T-helper 2 cell treated with Interferon-gamma antibody and Interleukin-4, amounts not matched to agents 100 ng/mL and 5 ng/mL, for 36 hours (primary cell): ENCODE results near the gene CST8. TPM values are rescaled to one million over a fixed set of nuclear protein-coding genes. Genes with fewer than 3 reads are reported as not detected.
"Not testable (repeated sequence)": the region's sequence is repeated elsewhere in the genome, so short reads cannot be mapped to it uniquely, and the experiment has no call there.

Experiments
- intact Hi-C: fragments of 100-400 bp; cut with micrococcal nuclease; formaldehyde crosslinking; loops from one replicate; pipeline ENCODE4 v1.15.1; 2023
- total RNA-seq: library from RNA; stranded (reverse); gene quantifications from 2 replicates; pipeline ENCODE4 v1.2.3, GENCODE V29; 2022

Gene CST8, protein sequence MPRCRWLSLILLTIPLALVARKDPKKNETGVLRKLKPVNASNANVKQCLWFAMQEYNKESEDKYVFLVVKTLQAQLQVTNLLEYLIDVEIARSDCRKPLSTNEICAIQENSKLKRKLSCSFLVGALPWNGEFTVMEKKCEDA
- not detected in 2 replicates for total RNA-seq

DNA sequence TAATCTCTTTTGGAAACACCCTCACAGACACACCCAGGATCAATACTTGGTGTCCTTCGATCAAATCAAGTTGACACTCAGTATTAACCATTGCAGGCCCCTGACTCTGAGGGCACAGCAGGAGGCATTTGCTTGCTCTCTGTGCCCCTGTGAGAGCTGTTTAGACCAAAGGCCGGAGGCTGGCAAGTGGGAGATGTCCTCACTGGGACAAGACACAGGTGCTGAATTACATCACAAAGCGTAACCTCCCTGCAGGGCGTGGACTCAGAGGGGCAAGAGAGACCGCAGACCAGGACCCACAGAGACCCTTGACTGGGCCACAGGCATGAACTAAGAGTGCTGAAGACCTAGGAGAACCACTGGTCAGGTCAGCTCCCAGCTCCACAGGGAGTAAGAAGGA is at the start of gene CST8:
Gene CST8 (plus strand): TSS at position 301 of the 400 bp plus-strand sequence. CDS start 551 bp downstream, outside the sequence.
- intact Hi-C loops: no loop called here

DNA sequence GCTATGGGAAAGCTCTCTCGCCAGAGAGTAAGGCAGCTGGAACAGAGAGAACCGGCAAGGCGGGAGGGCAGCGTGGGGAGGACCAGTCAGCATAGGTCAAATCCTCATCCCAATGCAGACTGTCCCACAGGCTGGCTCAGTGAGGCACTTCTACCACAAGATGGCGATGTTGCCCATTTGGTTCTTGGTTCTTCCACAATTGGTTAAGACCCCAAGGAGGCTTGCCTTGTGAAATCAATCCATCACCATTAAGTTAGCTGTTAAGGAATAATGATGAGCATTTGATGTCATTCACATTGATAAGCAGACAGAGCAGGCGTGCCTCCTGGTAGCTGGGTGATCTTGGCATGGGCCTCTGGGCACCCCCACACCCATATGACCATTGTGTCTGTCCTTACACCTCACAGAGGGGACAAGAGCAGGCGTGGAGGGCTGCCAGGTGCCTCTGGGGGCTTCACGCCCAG is 49.0 kb upstream of the CST8 start:
- intact Hi-C loops: loop anchor here (1.0 kb wide), 1 partner anchor 164 kb away; no protein-coding TSS in a partner anchor

DNA sequence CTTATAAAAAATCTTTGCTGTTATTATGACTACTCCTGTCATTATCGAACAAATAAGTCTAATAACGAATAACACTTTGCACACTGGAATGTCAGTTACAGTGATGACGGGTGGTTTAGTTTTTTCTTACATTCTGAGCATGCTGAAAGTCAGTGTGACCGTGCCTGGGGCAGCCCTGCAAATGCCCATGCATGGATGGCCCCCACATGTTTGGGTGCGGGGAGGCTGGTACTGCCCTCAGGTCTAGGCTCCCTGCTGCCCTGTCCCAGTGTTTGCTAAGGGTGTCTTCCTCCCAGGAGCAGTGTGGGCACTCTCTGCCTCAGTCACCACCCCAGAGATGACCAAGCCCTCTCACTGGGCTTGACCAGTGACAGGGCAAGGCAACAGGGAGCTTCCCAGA is 48.5 kb upstream of the CST8 start:
- intact Hi-C loops: no loop called here

DNA sequence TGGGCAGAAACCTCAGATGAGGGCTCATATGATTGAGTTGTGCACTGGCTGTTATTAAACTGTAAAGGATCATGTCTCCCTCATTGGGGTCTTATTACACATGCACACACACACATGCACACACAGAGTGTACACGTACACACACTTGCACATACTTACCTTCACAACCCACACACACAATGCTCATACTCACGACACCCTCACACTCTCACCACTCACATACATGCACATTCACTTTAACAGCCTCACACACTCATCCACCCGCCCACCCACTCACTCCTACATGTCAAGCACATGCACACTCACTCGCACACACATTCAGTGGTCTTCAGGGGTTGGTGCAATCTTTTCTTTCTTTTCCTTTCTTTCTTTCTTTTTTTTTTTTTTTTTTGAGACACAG is 46.1 kb upstream of the CST8 start:
- intact Hi-C loops: no loop called here

DNA sequence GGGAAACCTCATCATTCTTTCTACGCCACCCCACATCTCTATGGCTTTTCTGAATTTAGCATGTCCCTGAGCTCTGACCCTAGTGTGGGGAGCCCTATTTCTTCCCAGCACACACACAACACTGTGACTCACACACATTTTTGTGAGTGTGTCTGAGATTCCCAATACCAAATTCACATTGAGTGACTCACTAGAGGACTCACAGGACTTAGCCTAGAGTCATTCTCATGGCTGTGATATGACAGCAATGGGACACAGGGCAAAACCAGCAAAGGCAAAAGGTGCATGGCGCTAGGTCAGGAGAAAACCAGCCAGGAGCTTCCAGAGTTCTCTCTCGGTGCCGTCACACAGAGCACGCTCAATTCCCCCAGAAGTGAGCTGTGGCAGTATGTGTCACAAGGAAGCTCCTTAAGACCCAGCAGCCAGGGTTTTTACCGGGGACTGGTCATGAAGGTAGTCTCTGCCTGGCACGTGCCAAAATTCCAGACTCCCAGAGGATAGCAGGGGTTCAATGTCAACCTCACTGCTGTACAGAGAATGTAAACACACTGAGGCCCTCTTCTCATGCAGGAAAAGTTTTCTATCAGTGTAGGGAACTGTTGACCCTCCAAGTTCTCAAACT is 45.2 kb upstream of the CST8 start:
- intact Hi-C loops: no loop called here

DNA sequence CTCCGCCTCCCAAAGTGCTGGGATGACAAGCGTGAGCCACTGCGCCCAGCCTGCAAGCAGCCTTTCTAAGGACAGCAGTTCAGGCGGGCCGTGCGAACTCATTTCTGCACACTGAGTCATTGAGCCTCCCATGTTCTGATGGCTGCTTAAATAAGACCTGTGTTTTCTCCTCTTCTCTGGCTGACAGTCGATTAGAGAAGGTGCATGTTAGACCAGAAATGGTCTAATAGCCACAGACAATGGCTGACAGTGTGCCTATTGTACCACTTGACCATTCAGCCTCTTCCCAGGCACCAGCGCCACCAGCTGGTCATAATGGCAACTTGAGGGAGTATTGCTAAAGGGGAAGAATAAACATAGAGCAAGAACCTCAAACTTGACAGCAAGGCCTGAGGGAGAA is 44.4 kb upstream of the CST8 start:
- intact Hi-C loops: no loop called here

DNA sequence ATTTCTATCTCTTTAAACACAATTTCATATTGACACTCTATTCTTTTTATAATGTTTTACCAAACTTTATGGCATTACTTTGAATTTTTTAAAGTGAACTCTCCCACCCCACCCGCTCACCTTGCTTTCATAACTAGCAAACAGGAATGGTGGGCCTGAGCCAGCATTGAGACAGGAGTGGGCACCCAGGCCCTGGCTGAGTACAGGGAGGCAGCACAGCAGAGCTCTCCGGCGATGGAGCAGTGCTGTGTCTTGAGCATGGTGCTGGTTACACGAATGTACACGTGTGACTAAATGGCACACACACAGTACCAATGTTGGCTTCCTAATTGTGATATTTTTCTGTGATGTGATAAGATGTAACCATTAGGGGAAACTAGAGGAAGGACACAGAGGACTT is 42.8 kb upstream of the CST8 start:
- intact Hi-C loops: no loop called here

DNA sequence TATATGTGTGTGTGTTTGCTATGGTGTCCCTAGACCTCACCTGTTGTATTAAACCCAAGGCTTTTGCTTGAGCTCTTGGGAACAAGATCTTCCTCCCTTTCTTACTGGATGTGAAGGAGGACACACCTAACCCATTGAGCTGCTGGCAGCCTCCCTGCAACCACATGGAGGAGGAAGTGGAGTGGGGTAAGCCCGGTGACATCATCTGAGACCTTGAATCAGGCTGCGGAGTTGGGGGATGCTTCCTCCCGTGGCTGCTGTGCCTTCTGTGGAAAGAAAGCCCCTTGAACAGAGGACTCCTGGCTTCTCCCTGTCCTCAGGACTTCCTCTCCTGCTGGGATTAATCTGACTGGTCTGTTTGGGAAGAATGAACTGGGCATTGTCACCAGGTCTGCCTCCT is 41.5 kb upstream of the CST8 start:
- intact Hi-C loops: no loop called here

DNA sequence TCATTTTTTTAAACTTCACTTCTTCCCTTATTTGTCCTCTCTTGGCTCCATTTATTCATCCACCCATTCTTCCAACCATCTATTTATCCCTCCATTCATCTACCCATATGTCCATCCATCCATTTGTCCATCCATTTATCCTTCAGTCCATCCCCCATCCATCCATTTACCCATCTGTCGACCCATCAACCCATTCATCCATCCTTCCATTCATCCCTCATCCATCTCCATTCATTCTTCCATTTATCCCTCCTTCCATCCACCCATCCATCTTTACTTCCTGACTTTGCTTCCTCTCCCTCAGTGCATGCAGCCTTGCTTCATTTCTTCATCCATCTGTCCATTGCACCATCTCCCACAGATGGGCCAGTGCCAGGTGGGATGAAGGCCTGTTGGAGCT is 40.0 kb upstream of the CST8 start:
- intact Hi-C loops: no loop called here

DNA sequence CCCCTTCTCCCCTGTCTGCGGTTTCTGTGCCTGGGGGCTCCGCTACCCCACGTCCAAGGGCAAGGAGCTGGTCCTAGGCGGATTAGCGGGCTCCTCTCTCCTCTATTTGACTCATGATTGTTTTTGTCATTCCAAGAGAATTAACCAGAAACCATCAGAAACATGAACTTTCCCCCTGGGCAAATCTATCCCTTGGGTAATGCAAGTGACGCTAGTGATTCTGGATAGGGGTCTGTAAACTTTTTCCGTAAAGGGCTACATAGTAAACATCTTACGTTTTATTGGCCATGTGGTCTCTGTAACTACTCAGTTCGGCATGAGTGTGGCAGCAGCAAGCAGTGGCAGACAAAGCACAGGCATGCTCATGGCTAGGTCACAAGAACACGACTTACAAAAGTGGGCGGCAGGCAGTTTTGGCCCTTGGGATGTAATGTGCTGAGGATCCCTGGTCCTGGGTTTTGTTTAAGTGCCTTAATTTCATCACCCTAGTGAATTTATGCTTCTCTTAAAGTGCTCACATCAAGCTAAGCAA is 38.9 kb upstream of the CST8 start:
- intact Hi-C loops: no loop called here

DNA sequence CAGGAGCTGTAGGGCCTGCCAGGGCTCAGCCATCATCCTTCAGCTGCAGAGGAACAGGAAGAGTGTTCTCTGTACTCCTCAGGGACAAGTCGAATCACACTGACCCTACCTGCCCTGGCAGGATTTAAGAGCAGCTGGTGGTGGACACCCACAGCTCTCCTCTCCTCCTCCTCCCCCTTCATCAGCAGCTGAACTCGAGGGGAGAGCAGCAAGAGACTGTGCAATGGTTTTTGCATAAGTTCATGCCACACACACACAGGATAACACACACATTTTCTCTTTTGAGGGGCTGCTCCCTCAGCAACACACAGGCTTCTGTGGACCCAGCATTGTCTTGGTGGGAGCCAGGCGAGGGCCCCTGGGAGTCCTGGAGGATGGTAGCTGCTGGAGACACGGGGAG is 38.1 kb upstream of the CST8 start, which contains the start of gene CST11:
Gene CST11 (minus strand): TSS at position 101 of the 400 bp plus-strand sequence. CDS start 65 bp downstream, at position 36.
- intact Hi-C loops: no loop called here

DNA sequence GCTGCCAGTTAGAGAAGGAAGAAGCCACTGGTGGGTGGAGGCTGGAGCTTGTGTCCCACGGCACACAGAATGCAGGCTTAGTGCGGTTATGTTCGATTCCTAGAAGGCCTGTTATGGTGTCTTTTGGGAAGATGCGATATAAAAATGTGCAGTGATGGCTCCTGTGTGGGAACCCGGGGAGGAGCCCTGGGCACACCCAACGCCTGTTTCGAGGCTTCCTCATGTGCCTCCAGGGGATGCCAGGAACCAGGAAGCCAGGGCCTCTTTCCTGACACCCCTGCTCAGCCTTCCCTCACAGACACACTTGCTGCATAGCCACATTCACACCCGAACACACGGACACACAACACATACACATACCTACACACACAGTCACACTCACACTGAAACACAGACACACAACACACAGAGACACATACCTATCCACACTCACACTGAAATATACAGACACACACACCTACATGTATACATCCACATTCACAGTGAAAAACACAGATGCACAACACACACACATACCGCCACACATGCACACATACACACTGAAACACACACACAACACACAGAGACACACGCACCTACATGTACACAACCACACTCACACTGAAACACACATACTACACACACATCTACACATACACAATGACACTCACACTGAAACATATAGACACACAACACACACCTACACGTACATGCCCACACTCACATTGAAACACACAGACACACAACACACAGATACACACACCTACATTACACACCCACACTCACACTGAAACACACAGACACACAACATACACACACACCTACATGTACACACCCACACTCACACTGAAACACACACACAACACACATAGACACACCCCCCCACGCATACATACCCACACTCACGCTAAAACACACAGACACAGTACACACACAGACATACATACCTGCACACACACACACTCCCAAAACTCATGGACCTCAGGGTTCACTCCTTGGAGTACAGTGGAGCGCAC is 37.1 kb upstream of the CST8 start:
- intact Hi-C loops: no loop called here

DNA sequence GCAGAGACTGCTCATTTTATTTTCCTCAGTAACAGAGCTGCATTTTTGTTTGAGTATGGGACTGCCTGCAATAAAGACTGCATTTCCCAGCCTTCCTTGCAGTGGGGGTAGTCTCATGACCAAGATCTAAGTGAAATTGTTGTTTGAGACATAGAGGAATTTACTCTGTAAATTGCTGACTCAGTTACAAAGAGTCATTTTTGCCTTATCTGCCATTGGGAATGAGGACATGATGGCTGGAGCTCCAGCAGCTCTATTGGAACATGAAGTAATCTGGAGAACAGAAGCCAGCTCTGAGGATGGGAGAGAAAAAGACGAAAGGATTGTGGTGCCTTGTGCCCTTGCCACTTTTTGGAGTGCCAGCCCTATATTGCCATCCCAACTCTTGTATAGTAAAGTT is 36.1 kb upstream of the CST8 start:
- intact Hi-C loops: no loop called here

DNA sequence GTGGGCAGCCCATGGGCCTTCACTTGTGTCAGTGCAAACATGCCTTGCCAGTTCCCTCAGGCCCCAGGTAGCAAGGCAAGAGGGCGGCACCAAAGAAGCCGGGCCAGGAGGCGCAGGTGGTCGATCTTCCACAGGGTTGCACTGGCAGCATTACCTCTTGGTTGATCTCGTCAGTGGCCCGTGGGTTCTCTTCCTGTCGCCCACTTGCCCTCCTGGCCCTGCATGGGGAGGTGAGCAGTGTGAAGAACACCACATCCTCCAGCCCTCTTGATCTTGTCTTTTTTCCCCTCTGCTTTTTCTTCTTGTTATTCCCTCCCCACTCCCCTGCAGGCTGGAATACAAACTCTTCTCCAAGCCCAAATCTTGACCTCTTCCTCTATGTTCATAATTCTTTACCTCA is 35.3 kb upstream of the CST8 start:
- intact Hi-C loops: no loop called here

DNA sequence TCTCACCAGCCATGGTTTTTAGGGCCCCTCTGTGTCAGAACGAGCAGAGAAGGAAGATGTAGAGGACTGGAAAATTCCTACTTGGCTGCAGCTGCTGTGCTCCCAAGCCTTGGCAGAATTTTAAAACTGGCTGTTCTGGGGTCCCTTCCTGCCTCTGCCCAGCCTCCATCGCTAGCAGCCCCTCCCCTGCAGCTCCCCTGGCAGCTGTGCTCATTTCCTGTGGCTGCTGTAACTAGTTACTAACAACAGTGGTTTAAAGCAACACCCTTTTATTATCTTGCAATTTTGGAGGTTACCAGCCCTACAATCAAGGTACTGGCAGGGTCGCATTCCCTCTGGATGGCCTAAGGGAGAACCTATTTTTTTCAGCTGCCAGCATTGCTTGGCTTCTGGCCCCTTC is 34.5 kb upstream of the CST8 start:
- intact Hi-C loops: no loop called here

DNA sequence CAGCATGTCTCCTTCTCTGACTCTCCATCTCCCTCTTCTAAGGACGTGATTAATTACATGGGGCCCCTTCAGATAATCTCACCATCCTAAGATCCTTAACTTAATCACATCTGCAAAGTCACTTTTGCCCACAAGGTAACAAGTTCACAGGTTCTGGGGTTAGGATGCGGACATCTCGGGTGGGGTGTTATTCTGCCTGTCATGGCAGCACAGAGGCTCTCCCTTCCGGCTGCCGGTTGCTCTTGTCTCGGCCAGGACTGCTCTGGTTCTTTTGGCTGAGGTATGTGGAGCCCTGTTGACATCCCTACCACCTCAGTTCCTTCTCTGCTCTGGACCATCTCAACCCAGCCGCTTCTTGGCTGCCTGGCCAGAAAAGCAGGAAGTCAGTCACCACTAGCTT is 34.0 kb upstream of the CST8 start:
- intact Hi-C loops: no loop called here

DNA sequence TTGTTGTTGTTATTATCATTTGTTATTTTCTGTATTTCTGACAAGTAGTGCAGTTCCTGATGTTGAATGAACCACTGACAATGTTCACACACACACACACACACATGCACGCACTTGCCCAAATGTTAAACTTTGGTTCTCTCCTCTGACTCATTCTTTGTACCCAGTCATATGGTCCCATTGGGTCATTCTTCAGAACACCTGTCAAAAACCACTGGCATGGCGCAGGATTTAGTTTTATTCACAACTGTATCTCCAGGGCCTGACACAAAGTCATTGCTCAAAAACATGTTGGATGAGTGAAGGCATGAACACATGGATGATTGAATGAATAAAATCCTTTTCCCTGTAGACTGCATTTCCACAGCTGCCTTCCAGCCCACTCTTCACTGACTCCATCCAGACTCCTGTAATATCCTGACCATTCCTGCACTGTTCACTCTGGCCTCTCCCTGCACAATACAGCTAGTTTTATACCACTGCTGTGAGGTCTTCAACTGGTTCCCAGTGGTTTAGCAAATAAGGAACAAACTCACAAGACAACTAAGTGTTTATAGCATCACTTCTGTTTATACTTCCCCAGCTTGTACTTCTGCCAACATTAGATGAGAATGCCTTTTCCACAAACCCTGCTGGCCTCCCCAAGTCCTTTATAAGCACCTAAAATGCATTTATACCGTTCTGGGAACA is 31.3 kb upstream of the CST8 start:
- intact Hi-C loops: no loop called here

DNA sequence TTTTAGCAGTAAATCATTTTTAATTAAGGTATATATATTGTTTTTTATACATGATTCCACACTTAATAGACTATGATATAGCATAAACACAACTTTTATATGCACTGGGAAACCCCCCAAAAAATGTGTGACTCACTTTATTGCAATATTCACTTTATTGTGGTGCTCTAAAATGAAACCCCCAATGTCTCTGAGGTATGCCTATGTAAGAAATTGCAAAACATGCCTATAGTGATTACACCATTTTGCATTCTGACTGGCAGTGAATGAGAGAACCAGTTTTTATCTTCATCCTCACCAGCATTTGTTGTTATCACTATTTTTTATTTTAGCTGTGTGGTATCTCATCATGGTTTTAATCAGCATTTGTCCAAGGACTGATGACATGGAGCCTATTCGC is 29.7 kb upstream of the CST8 start:
- intact Hi-C loops: no loop called here

DNA sequence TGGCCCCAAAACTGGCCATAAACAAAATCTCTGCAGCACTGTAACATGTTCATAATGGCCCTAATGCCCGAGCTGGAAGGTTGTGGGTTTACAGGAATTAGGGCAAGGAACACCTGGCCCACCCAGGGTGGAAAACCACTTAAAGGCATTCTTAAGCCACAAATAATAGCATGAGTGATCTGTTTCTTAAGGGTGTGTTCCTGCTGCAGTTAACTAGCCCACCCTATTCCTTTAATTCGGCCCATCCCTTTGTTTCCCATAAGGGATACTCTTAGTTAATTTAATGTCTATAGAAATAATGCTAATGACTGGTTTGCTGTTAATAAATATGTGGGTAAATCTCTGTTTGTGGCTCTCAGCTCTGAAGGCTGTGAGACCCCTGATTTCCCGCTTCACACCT is 24.0 kb upstream of the CST8 start:
- intact Hi-C loops: not testable (repeated sequence)

DNA sequence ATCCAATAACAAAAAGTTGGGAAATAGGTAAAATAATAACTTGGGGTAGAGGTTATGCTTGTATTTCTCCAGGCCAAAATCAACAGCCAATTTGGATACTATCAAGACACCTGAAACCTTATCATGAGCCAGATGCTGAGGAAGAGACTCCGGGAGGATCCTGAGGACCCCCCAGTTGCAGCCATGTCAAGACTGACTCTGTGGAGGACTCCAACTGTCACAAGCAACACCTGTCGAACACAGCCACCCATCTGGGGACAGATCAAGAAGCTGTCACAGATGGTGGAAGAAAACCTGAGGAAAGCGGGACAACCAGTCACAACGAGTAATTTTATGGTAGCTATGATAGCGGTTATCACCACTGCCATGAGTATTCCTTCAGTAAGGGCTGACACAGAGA is 18.6 kb upstream of the CST8 start:
- intact Hi-C loops: not testable (repeated sequence)

DNA sequence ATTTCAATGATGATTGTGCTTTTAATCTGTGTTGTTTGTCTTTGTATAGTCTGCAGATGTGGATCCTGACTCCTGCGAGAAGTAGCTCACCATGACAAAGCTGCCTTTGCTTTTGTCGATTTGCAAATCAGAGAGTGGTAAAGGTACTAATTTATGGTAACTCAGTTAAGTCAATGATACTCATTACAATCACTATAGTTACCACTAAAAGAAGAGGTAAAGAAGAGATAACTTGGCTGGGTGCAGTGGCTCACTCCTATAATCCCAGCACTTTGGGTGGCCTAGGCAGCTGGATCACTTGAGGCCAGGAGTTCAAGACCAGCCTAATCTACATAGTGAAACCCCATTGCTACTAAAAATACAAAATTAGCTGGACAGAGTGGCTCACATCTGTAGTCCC is 17.6 kb upstream of the CST8 start:
- intact Hi-C loops: not testable (repeated sequence)
